GM19468 (cell line): ENCODE measurements around the gene DYRK1B.
"Not testable (repeated sequence)": the region's sequence is repeated elsewhere in the genome, so short reads cannot be mapped to it uniquely, and the experiment has no call there.

Experiments
- ATAC-seq: cut with Tn5 transposase; IDR thresholded peaks from one replicate; pipeline ENCODE4 v1.9.1; 2021; ENCODE audit warnings: mild to moderate bottlenecking, moderate library complexity, moderate number of reproducible peaks; ENCODE audit not compliant: unreplicated experiment; ENCODE audit errors: extremely low read depth

Gene DYRK1B

GRCh38 chr19:39814111-39814510 lies 19.9 kb downstream of the DYRK1B start:
- not testable (repeated sequence) for ATAC-seq

GRCh38 chr19:39813264-39813993 lies 20.5 kb downstream of the DYRK1B start:
- no peak for ATAC-seq

- ATAC-seq, result no peak
Observed at GRCh38 chr19:39811064-39811463, 22.9 kb downstream of the DYRK1B start.

- no peak for ATAC-seq
Observed at GRCh38 chr19:39810424-39810823, 23.5 kb downstream of the DYRK1B start.

- no peak for ATAC-seq
Observed at GRCh38 chr19:39809368-39809767, 24.6 kb downstream of the DYRK1B start.

GRCh38 chr19:39808688-39809087 lies 25.3 kb downstream of the DYRK1B start:
- not testable (repeated sequence) for ATAC-seq

- ATAC-seq, result no peak
Observed at GRCh38 chr19:39807846-39808364, 26.1 kb downstream of the DYRK1B start.

- no peak for ATAC-seq
Observed at GRCh38 chr19:39805104-39805503, 28.9 kb downstream of the DYRK1B start.

GRCh38 chr19:39802958-39803357 lies 31.0 kb downstream of the DYRK1B start:
- no peak for ATAC-seq

- no peak for ATAC-seq
Observed at GRCh38 chr19:39797083-39797482, 36.9 kb downstream of the DYRK1B start.

- ATAC-seq, result no peak
Observed at GRCh38 chr19:39796000-39796498, 37.9 kb downstream of the DYRK1B start.

- ATAC-seq, result no peak
Observed at GRCh38 chr19:39795001-39795400, 39.0 kb downstream of the DYRK1B start.

GRCh38 chr19:39792999-39793546 lies 40.9 kb downstream of the DYRK1B start:
- ATAC-seq, result no peak

GRCh38 chr19:39788244-39788643 lies 45.7 kb downstream of the DYRK1B start:
- ATAC-seq, result no peak

- ATAC-seq, result no peak
Observed at GRCh38 chr19:39780894-39781293, 53.1 kb downstream of the DYRK1B start.

- no peak for ATAC-seq
Observed at GRCh38 chr19:39778763-39779162, 55.2 kb downstream of the DYRK1B start, which contains the start of gene LEUTX. TSS of gene LEUTX (plus strand) at chr19:39778854. CDS start at chr19:39778921, 67 bp downstream.
